ENCODE results near the gene ASXL2. TPM values are rescaled to one million over a fixed set of nuclear protein-coding genes. Genes with fewer than 3 reads are reported as not detected.

ASXL2 gene
- total RNA-seq, 2 donors from 2014 or later, result 30.7 to 33.8 TPM

- intact Hi-C loops (cut with DNase I, micrococcal nuclease), result no loop called here
- DNase-seq, result no peak
- ATAC-seq, result no peak
These were observed 118.0 kb downstream of the ASXL2 start for GRCh38 chr2:25760297-25760696.

- intact Hi-C loops (cut with DNase I, micrococcal nuclease), result no loop called here
- DNase-seq, result no peak
- ATAC-seq, result peak; percentile 51
These were observed 119.9 kb downstream of the ASXL2 start for GRCh38 chr2:25758348-25758747.

- ATAC-seq, result peak; percentile 99
- intact Hi-C loops (cut with DNase I, micrococcal nuclease), result no loop called here
- no peak for DNase-seq
These were observed 120.4 kb downstream of the ASXL2 start for GRCh38 chr2:25757906-25758305.

- ATAC-seq (no peak), DNase-seq (no peak)
- intact Hi-C loops (cut with DNase I, micrococcal nuclease), result no loop called here
These were observed 121.8 kb downstream of the ASXL2 start for GRCh38 chr2:25756536-25756935.

GRCh38 chr2:25749676-25750075 lies 128.6 kb downstream of the ASXL2 start:
- no peak for DNase-seq
- ATAC-seq, result no peak
- intact Hi-C loops (cut with DNase I, micrococcal nuclease), result no loop called here

GRCh38 chr2:25744055-25744454 lies 134.2 kb downstream of the ASXL2 start:
- intact Hi-C loops (cut with DNase I, micrococcal nuclease), result no loop called here
- no peak for DNase-seq
- no peak for ATAC-seq

GRCh38 chr2:25743132-25743830 lies 135.0 kb downstream of the ASXL2 start:
- ATAC-seq (no peak), DNase-seq (no peak)
- intact Hi-C loops (cut with DNase I, micrococcal nuclease), result no loop called here

GRCh38 chr2:25742501-25742900 lies 135.8 kb downstream of the ASXL2 start:
- intact Hi-C loops (cut with DNase I, micrococcal nuclease), result no loop called here
- ATAC-seq (no peak), DNase-seq (no peak)

- ATAC-seq, result no peak
- DNase-seq, result no peak
- intact Hi-C loops (cut with DNase I, micrococcal nuclease), result no loop called here
These were observed 137.4 kb downstream of the ASXL2 start for GRCh38 chr2:25740810-25741381.

- intact Hi-C loops (cut with DNase I, micrococcal nuclease), result no loop called here
- ATAC-seq (no peak), DNase-seq (no peak)
These were observed 139.6 kb downstream of the ASXL2 start for GRCh38 chr2:25738383-25739343.

- intact Hi-C loops (cut with DNase I, micrococcal nuclease), result no loop called here
- DNase-seq (no peak), ATAC-seq (no peak)
These were observed 141.3 kb downstream of the ASXL2 start for GRCh38 chr2:25736899-25737515.

GRCh38 chr2:25735835-25736234 lies 142.5 kb downstream of the ASXL2 start:
- intact Hi-C loops (cut with DNase I, micrococcal nuclease), result no loop called here
- ATAC-seq (no peak), DNase-seq (no peak)

- intact Hi-C loops (cut with DNase I, micrococcal nuclease), result no loop called here
- no peak for ATAC-seq
- no peak for DNase-seq
These were observed 149.7 kb downstream of the ASXL2 start for GRCh38 chr2:25728559-25728958.

GRCh38 chr2:25726522-25726921 lies 151.8 kb downstream of the ASXL2 start:
- DNase-seq, result no peak
- intact Hi-C loops (cut with DNase I, micrococcal nuclease), result no loop called here
- no peak for ATAC-seq

GRCh38 chr2:25725877-25726276 lies 152.4 kb downstream of the ASXL2 start:
- intact Hi-C loops (cut with DNase I, micrococcal nuclease), result no loop called here
- ATAC-seq (no peak), DNase-seq (no peak)

- ATAC-seq (no peak), DNase-seq (no peak)
- intact Hi-C loops (cut with DNase I, micrococcal nuclease), result no loop called here
These were observed 153.5 kb downstream of the ASXL2 start for GRCh38 chr2:25724756-25725155.

GRCh38 chr2:25722224-25722623 lies 156.1 kb downstream of the ASXL2 start:
- no peak for ATAC-seq
- intact Hi-C loops (cut with DNase I, micrococcal nuclease), result no loop called here
- no peak for DNase-seq

GRCh38 chr2:25720575-25720974 lies 157.7 kb downstream of the ASXL2 start:
- intact Hi-C loops (cut with DNase I, micrococcal nuclease), result no loop called here
- ATAC-seq (no peak), DNase-seq (no peak)

- DNase-seq (no peak), ATAC-seq (no peak)
- intact Hi-C loops (cut with DNase I, micrococcal nuclease), result no loop called here
These were observed 163.5 kb downstream of the ASXL2 start for GRCh38 chr2:25714740-25715139.

Measured in left colon (tissue), 2 donors.